NCI-H1694 treated with DMSO at 0.1 percent for 48 hours (cell line): ENCODE measurements around the gene ACTRT2.

Experiments used
- DNase-seq: peaks from one replicate; lab custom pipeline; 2025; lab: John Stamatoyannopoulos, UW

ACTRT2 gene

DNA sequence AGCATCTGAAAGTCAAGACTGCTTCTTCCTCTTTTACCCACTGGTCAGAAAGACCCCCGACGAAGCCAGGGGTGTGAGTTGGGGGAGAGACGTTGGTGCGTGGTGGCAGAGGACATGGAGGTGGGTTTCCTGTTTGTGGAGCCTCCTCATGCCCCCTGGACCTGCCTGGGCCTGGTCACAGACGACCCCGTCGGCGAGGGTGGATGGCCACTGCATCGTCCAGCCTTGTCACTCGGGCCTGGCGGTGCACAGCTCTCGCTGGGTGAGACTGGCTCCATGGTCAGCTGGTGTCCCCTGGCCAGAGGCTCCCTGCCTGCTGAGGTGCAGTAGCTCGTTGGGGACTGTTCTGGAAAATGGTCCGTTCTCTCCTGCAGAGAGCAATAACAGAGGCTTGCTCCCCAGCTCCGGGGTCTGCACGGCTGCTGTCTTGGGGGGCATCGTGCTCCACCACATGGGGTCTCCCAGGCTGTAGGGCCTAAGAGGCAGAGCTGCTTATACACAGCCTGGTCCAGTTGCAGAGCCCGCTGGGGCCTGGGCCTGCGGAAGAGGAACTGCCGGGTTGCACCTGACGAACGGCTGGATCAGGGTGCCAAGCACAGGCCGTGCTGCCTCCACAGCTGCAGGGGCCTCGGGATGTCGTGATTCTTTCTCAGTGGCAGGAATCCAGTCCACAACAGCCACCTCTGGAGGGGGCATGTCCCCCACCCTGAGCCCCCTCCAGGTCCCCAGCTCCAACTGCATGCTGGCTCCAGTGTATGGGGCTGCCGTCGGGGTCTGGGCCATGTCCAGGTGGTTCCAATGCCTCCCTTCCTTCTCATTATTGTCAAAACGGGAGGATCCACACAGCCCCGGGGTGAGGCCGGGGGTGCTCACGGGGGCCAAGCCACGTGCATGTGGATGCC is 18.0 kb upstream of the ACTRT2 start:
- no peak for DNase-seq

GRCh38 chr1:3003941-3004270 is 17.4 kb upstream of the ACTRT2 start:
- DNase-seq: no peak

- no peak for DNase-seq
These were observed 16.7 kb upstream of the ACTRT2 start for GRCh38 chr1:3004285-3005205.

GRCh38 chr1:3005771-3006170 is 15.5 kb upstream of the ACTRT2 start:
- DNase-seq: no peak

GRCh38 chr1:3007298-3008147 is 13.7 kb upstream of the ACTRT2 start:
- no peak for DNase-seq

- no peak for DNase-seq
These were observed 12.2 kb upstream of the ACTRT2 start for GRCh38 chr1:3009021-3009420.

DNA sequence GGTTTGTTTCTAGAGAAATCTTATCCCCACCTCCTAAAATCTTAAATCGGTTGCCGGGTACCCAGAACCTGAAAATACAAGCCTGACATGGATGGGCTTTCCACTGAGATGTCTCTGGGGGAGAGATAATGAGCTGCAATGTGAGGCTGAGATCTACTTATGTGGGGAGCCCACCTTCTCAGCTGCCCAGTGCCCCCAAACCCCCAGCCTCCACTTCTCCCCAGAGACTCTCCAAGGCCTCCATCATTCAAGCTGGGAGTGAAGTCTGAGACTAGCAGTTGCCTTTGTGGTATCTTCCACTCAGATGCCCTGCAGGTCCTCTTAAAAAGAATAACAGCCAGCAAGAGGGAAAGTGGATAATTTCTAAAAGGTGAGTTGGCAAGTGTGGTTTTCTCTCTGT is 11.7 kb upstream of the ACTRT2 start:
- no peak for DNase-seq

DNA sequence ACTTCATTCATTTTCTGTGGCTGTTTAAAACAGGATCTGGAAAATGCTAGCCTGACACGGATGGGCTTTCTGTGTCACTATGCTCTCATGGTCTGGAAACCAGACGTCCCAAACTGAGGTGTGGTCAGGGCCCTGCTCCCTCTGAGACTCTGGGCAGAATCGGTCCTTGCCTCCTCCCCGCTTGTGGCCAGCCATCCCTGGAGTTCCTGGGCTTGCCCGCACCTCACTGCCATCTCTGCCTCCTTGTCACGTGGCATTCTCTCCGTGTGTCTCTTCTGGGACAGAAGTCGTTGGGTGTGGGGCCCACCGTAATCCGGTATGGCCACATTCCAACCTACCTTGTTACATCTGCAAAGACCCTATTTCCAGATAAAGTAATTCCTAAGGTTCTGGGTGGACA is 10.1 kb upstream of the ACTRT2 start:
- no peak for DNase-seq

GRCh38 chr1:3011631-3012455 is 9.4 kb upstream of the ACTRT2 start:
- DNase-seq: no peak

GRCh38 chr1:3012456-3013291 is 8.6 kb upstream of the ACTRT2 start:
- no peak for DNase-seq

GRCh38 chr1:3013371-3014049 is 7.8 kb upstream of the ACTRT2 start:
- no peak for DNase-seq

DNA sequence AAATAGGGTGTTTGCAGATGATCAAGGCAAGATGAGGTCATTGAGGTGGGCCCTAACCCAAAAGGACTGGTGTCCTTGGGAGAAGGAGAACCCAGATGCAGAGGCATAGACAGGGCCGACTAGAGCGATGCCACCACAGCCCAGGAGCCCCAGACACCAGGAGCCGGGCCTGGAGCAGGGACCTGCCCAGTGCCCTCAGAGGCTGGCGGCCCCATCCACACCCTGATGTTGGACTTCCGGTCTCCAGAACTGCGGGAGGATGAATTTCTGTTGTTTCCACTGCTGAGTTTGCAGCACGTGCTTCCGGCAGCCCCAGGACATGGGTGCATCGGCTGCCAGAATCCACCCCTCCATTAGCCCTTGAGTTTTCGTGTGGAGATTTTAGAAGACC is 7.2 kb upstream of the ACTRT2 start:
- no peak for DNase-seq

GRCh38 chr1:3014443-3015268 is 6.6 kb upstream of the ACTRT2 start:
- DNase-seq: no peak

- no peak for DNase-seq
These were observed 6.0 kb upstream of the ACTRT2 start for GRCh38 chr1:3015269-3015635.

DNA sequence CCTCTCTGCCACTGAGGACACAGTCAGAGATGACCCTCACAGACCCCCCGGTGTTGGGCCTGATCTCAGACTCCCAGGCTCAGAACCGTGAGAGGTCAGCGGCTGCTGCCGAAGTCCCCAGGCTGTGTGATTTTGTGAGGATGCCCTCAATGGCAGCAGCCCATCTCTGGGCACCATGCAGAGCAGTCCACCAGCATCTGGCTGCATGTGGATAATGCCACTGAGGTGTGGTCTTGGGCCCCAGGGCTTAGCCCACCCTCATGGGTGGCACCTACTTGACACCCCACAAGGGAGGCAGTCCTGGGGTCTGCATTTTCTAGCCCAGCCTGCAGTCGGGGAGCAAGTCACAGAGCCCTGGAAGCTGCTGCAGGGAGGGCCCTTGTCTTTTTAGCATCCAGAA is 5.5 kb upstream of the ACTRT2 start:
- DNase-seq: no peak

DNA sequence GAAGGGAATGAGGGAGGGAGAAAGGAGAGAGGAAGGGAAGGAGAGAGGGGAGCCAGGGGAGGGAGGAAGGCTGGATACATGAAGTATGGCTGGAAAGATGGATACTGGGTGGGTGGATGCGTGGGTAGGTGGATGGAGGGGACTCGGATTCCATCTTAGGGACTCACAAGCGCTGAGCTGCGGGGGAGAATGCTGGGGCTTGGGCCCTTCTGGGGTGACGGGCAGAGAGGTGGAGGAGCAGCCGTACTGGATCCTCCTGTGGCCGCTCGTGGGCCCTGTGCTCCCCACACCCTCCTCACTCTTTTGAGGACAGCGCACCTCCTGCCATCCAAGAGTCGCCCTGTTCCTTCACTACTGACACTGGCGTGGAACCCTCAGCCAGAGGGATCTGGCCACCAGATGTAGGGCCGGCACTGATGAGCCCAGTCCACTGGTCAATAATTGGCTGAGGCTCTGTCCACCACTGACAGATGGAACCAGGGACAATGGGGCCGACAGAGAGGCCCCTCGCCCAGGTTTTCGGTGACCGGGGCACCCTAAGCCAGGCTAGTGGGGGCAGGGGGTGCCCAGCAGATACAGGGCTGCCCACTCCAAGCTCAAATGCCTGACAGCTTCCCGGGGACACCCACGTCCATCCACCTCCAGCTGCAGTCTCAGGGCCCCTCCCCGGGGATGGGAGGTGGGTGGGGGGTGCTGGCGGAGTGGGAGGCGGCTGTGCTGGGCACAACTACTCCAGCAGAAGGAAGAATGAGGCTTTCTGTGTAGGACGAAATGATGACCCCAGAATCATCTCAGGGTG is 4.4 kb upstream of the ACTRT2 start:
- DNase-seq: no peak

GRCh38 chr1:3017440-3018050 is 3.7 kb upstream of the ACTRT2 start:
- no peak for DNase-seq

DNA sequence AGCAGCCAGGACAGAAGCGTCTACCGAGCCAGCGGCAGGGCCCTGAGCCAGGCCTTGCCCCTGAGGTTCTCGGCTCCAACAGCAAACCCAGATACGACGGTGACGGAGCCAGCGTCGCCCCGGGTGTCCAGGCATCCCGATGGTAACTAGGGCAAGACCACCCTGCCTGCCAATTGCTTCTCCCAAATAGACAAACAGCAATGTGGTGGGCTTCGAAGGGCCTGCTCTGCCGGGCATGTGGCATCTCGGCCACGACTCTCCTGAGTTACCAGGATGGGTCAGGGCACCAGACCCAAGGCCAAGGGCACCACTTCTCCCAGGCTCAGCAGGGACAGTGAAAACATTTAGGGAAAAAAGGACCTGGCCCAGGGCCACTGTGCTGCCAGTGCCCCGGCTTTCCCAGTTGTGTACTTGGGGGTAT is 3.2 kb upstream of the ACTRT2 start:
- no peak for DNase-seq
